ENCODE results near the gene LLGL2. TPM values are rescaled to one million over a fixed set of nuclear protein-coding genes. Genes with fewer than 3 reads are reported as not detected.

Gene LLGL2
- total RNA-seq, 1 donor from 2014 or later: 3.4 TPM

Other genes with a start within 250 kb of the LLGL2 start
- 5.8 and 11.7 TPM in 2 replicates for gene SLC25A19, start 236.3 kb upstream of the LLGL2 start, total RNA-seq
- 86.8 and 141 TPM in 2 replicates for gene GRB2, start 120.0 kb upstream of the LLGL2 start, total RNA-seq
- gene TMEM94, start 69.1 kb upstream of the LLGL2 start, total RNA-seq: 33.1 and 63.9 TPM in 2 replicates
- gene CASKIN2, start 10.2 kb upstream of the LLGL2 start, total RNA-seq: 11.6 and 21.3 TPM in 2 replicates
- 11.9 and 16.0 TPM in 2 replicates for gene TSEN54, start 9.2 kb upstream of the LLGL2 start, total RNA-seq
- gene MYO15B, start 62.1 kb downstream of the LLGL2 start, total RNA-seq: 5.6 and 10.6 TPM in 2 replicates
- not detected in 2 replicates for gene SMIM5, start 107.7 kb downstream of the LLGL2 start, total RNA-seq
- 15.0 and 28.1 TPM in 2 replicates for gene RECQL5, start 141.5 kb downstream of the LLGL2 start, total RNA-seq
- gene SAP30BP, start 141.6 kb downstream of the LLGL2 start, total RNA-seq: 70.7 and 84.6 TPM in 2 replicates
- 0.76 and 4.8 TPM in 2 replicates for gene ITGB4, start 195.8 kb downstream of the LLGL2 start, total RNA-seq
- 40.6 and 56.0 TPM in 2 replicates for gene GALK1, start 239.5 kb downstream of the LLGL2 start, total RNA-seq

Measured in glomerular endothelial cell (primary cell).